Measurements from ENCODE around the gene DUOXA2.

Gene DUOXA2

GRCh38 chr15:45083223-45083622 is 30.9 kb upstream of the DUOXA2 start:
- H3K36me3 ChIP-seq (ENCODE audit: insufficient read depth, insufficient read length, low read length): no peaks in the 10 kb centered on the region
- no peaks in the 10 kb centered on the region for H3K9me3 ChIP-seq (ENCODE audit: insufficient read depth, low read length)
- no peak overlapping the region for H3K4me3 ChIP-seq (ENCODE audit: insufficient read length, low read depth)
- H3K4me1 ChIP-seq (ENCODE audit: insufficient read depth, insufficient read length): no peaks in the 10 kb centered on the region
- no peak overlapping the region for H3K9ac ChIP-seq (ENCODE audit: insufficient read length, low read depth)
- H3K27me3 ChIP-seq (ENCODE audit: insufficient read depth, insufficient read length): no peaks in the 10 kb centered on the region
- TF ChIP-seq ZNF274 (IDR thresholded peaks at IDR 0.05; ENCODE audit: low read depth, low read length) (no peak), YY1 (IDR thresholded peaks at IDR 0.05; ENCODE audit: insufficient read depth, insufficient read length) (no peak), SUZ12 (IDR thresholded peaks at IDR 0.05; ENCODE audit: extremely low read depth, insufficient read depth, insufficient read length) (no peak)
- DNase-seq (ENCODE audit: low read depth, low spot score): no peak

GRCh38 chr15:45084163-45084562 is 30.0 kb upstream of the DUOXA2 start:
- no peaks in the 10 kb centered on the region for H3K9me3 ChIP-seq (ENCODE audit: insufficient read depth, low read length)
- H3K9ac ChIP-seq (ENCODE audit: insufficient read length, low read depth): no peak overlapping the region
- no peak overlapping the region for H3K4me3 ChIP-seq (ENCODE audit: insufficient read length, low read depth)
- no peaks in the 10 kb centered on the region for H3K4me1 ChIP-seq (ENCODE audit: insufficient read depth, insufficient read length)
- DNase-seq (ENCODE audit: low read depth, low spot score): no peak
- TF ChIP-seq YY1 (IDR thresholded peaks at IDR 0.05; ENCODE audit: insufficient read depth, insufficient read length) (no peak), SUZ12 (IDR thresholded peaks at IDR 0.05; ENCODE audit: extremely low read depth, insufficient read depth, insufficient read length) (no peak), ZNF274 (IDR thresholded peaks at IDR 0.05; ENCODE audit: low read depth, low read length) (no peak)
- no peaks in the 10 kb centered on the region for H3K36me3 ChIP-seq (ENCODE audit: insufficient read depth, insufficient read length, low read length)
- no peaks in the 10 kb centered on the region for H3K27me3 ChIP-seq (ENCODE audit: insufficient read depth, insufficient read length)

- Histone ChIP-seq H3K36me3 (ENCODE audit: insufficient read depth, insufficient read length, low read length) (no peaks in the 10 kb centered on the region), H3K9ac (ENCODE audit: insufficient read length, low read depth) (no peak overlapping the region), H3K9me3 (ENCODE audit: insufficient read depth, low read length) (no peaks in the 10 kb centered on the region), H3K4me3 (ENCODE audit: insufficient read length, low read depth) (no peak overlapping the region), H3K4me1 (ENCODE audit: insufficient read depth, insufficient read length) (no peaks in the 10 kb centered on the region), H3K27me3 (ENCODE audit: insufficient read depth, insufficient read length) (no peaks in the 10 kb centered on the region)
- TF ChIP-seq SUZ12 (IDR thresholded peaks at IDR 0.05; ENCODE audit: extremely low read depth, insufficient read depth, insufficient read length): no peak
- TF ChIP-seq ZNF274 (IDR thresholded peaks at IDR 0.05; ENCODE audit: low read depth, low read length): no peak
- TF ChIP-seq YY1 (IDR thresholded peaks at IDR 0.05; ENCODE audit: insufficient read depth, insufficient read length): no peak
- no peak for DNase-seq (ENCODE audit: low read depth, low spot score)
Measured at GRCh38 chr15:45087513-45087912, 26.6 kb upstream of the DUOXA2 start.

- Histone ChIP-seq H3K9ac (ENCODE audit: insufficient read length, low read depth) (no peak overlapping the region), H3K4me1 (ENCODE audit: insufficient read depth, insufficient read length) (no peaks in the 10 kb centered on the region), H3K9me3 (ENCODE audit: insufficient read depth, low read length) (no peaks in the 10 kb centered on the region), H3K4me3 (ENCODE audit: insufficient read length, low read depth) (no peak overlapping the region), H3K36me3 (ENCODE audit: insufficient read depth, insufficient read length, low read length) (no peaks in the 10 kb centered on the region), H3K27me3 (ENCODE audit: insufficient read depth, insufficient read length) (no peaks in the 10 kb centered on the region)
- DNase-seq (ENCODE audit: low read depth, low spot score): no peak
- TF ChIP-seq SUZ12 (IDR thresholded peaks at IDR 0.05; ENCODE audit: extremely low read depth, insufficient read depth, insufficient read length) (no peak), ZNF274 (IDR thresholded peaks at IDR 0.05; ENCODE audit: low read depth, low read length) (no peak)
Measured at GRCh38 chr15:45088801-45089711, 25.1 kb upstream of the DUOXA2 start.

GRCh38 chr15:45089712-45090373 is 24.3 kb upstream of the DUOXA2 start:
- H3K9ac ChIP-seq (ENCODE audit: insufficient read length, low read depth): no peak overlapping the region

GRCh38 chr15:45091161-45091560 is 23.0 kb upstream of the DUOXA2 start:
- DNase-seq (ENCODE audit: low read depth, low spot score): no peak
- no peaks in the 10 kb centered on the region for H3K9me3 ChIP-seq (ENCODE audit: insufficient read depth, low read length)
- no peak overlapping the region for H3K9ac ChIP-seq (ENCODE audit: insufficient read length, low read depth)
- no peak overlapping the region for H3K4me3 ChIP-seq (ENCODE audit: insufficient read length, low read depth)
- H3K27me3 ChIP-seq (ENCODE audit: insufficient read depth, insufficient read length): no peaks in the 10 kb centered on the region
- H3K36me3 ChIP-seq (ENCODE audit: insufficient read depth, insufficient read length, low read length): no peaks in the 10 kb centered on the region
- TF ChIP-seq ZNF274 (IDR thresholded peaks at IDR 0.05; ENCODE audit: low read depth, low read length) (no peak), YY1 (IDR thresholded peaks at IDR 0.05; ENCODE audit: insufficient read depth, insufficient read length) (no peak), SUZ12 (IDR thresholded peaks at IDR 0.05; ENCODE audit: extremely low read depth, insufficient read depth, insufficient read length) (no peak)
- no peaks in the 10 kb centered on the region for H3K4me1 ChIP-seq (ENCODE audit: insufficient read depth, insufficient read length)

More at GRCh38 chr15:45089712-45090373, 24.3 kb upstream of the DUOXA2 start:
- no peak for DNase-seq (ENCODE audit: low read depth, low spot score)
- Histone ChIP-seq H3K4me3 (ENCODE audit: insufficient read length, low read depth) (no peak overlapping the region), H3K4me1 (ENCODE audit: insufficient read depth, insufficient read length) (no peaks in the 10 kb centered on the region), H3K9me3 (ENCODE audit: insufficient read depth, low read length) (no peaks in the 10 kb centered on the region), H3K27me3 (ENCODE audit: insufficient read depth, insufficient read length) (no peaks in the 10 kb centered on the region), H3K36me3 (ENCODE audit: insufficient read depth, insufficient read length, low read length) (no peaks in the 10 kb centered on the region)
- no peak for TF ChIP-seq YY1 (IDR thresholded peaks at IDR 0.05; ENCODE audit: insufficient read depth, insufficient read length)
- no peak for TF ChIP-seq ZNF274 (IDR thresholded peaks at IDR 0.05; ENCODE audit: low read depth, low read length)
- TF ChIP-seq SUZ12 (IDR thresholded peaks at IDR 0.05; ENCODE audit: extremely low read depth, insufficient read depth, insufficient read length): no peak

GRCh38 chr15:45091576-45091975 is 22.6 kb upstream of the DUOXA2 start:
- DNase-seq (ENCODE audit: low read depth, low spot score): no peak
- H3K4me3 ChIP-seq (ENCODE audit: insufficient read length, low read depth): no peak overlapping the region
- TF ChIP-seq SUZ12 (IDR thresholded peaks at IDR 0.05; ENCODE audit: extremely low read depth, insufficient read depth, insufficient read length) (no peak), ZNF274 (IDR thresholded peaks at IDR 0.05; ENCODE audit: low read depth, low read length) (no peak), YY1 (IDR thresholded peaks at IDR 0.05; ENCODE audit: insufficient read depth, insufficient read length) (no peak)

More at GRCh38 chr15:45091576-45091975, 22.6 kb upstream of the DUOXA2 start:
- no peaks in the 10 kb centered on the region for H3K9me3 ChIP-seq (ENCODE audit: insufficient read depth, low read length)
- H3K36me3 ChIP-seq (ENCODE audit: insufficient read depth, insufficient read length, low read length): no peaks in the 10 kb centered on the region
- H3K4me1 ChIP-seq (ENCODE audit: insufficient read depth, insufficient read length): no peaks in the 10 kb centered on the region
- no peaks in the 10 kb centered on the region for H3K27me3 ChIP-seq (ENCODE audit: insufficient read depth, insufficient read length)
- H3K9ac ChIP-seq (ENCODE audit: insufficient read length, low read depth): no peak overlapping the region
